HG03521 (cell line): ENCODE data around the gene OR1F1.
"Not testable (repeated sequence)": the region's sequence is repeated elsewhere in the genome, so short reads cannot be mapped to it uniquely, and the experiment has no call there.

Experiments used
- ATAC-seq: cut with Tn5 transposase; IDR thresholded peaks from one replicate; pipeline ENCODE4 v1.9.1; 2021; ENCODE audit warnings: mild to moderate bottlenecking, moderate library complexity; ENCODE audit not compliant: unreplicated experiment

Gene OR1F1

GRCh38 chr16:3171855-3172593, 16.0 kb upstream of the OR1F1 start:
- ATAC-seq = no peak

GRCh38 chr16:3173892-3174617, 13.9 kb upstream of the OR1F1 start:
- ATAC-seq = no peak

- no peak for ATAC-seq
Observed at GRCh38 chr16:3174618-3175148, 13.3 kb upstream of the OR1F1 start.

- no peak for ATAC-seq
Observed at GRCh38 chr16:3175157-3176093, 12.6 kb upstream of the OR1F1 start.

- no peak for ATAC-seq
Observed at GRCh38 chr16:3179651-3180050, 8.4 kb upstream of the OR1F1 start.

GRCh38 chr16:3180445-3180878, 7.5 kb upstream of the OR1F1 start:
- ATAC-seq = no peak

GRCh38 chr16:3182293-3182607, 5.8 kb upstream of the OR1F1 start:
- not testable (repeated sequence) for ATAC-seq

GRCh38 chr16:3182608-3183444, 5.2 kb upstream of the OR1F1 start:
- no peak for ATAC-seq

- ATAC-seq = no peak
Observed at GRCh38 chr16:3183445-3184139, 4.4 kb upstream of the OR1F1 start.

GRCh38 chr16:3186946-3187690, 886 bp upstream of the OR1F1 start:
- ATAC-seq = no peak

GRCh38 chr16:3188675-3188924, 596 bp downstream of the OR1F1 start:
- ATAC-seq = no peak

GRCh38 chr16:3188925-3189825, 1.2 kb downstream of the OR1F1 start:
- no peak for ATAC-seq

- ATAC-seq = no peak
Observed at GRCh38 chr16:3189869-3190268, 1.9 kb downstream of the OR1F1 start.

- no peak for ATAC-seq
Observed at GRCh38 chr16:3190949-3191353, 2.9 kb downstream of the OR1F1 start.

- no peak for ATAC-seq
Observed at GRCh38 chr16:3192476-3193019, 4.5 kb downstream of the OR1F1 start.

- no peak for ATAC-seq
Observed at GRCh38 chr16:3193221-3194212, 5.5 kb downstream of the OR1F1 start.

- ATAC-seq = no peak
Observed at GRCh38 chr16:3194792-3195191, 6.8 kb downstream of the OR1F1 start.
